H1 (cell line): Measurements from ENCODE around the gene SYNCRIP.

Experiments
- BRCA1 ChIP-seq: IDR thresholded peaks from 2 replicates; pipeline ENCODE4 v1.6.1; 2012; ENCODE audit warnings: low read depth, low read length, improper control_type of control experiment
- EP300 ChIP-seq, 2 experiments: IDR thresholded peaks; 1 replicate in 1 of 2; 2 replicates in 1 of 2; pipeline ENCODE4 v1.6.1; 2011 to 2012; ENCODE audit warnings: low read depth in 2 of 2, low read length in 2 of 2, mild to moderate bottlenecking in 2 of 2, borderline replicate concordance in 1 of 2, inconsistent platforms in 1 of 2, moderate library complexity in 1 of 2
- EZH2 ChIP-seq: fragments of 200-600 bp; sonication (generic); IDR thresholded peaks from 2 replicates; pipeline ENCODE4 v1.7.1; 2012; ENCODE audit warnings: low read depth, mild to moderate bottlenecking, moderate library complexity, low read length, inconsistent platforms; ENCODE audit not compliant: severe bottlenecking
- GABPA ChIP-seq: IDR thresholded peaks from 2 replicates; pipeline ENCODE4 v1.6.1; 2011; ENCODE audit warnings: mild to moderate bottlenecking, low read length, moderate library complexity, borderline replicate concordance; ENCODE audit not compliant: insufficient read depth
- NANOG ChIP-seq: IDR thresholded peaks from 2 replicates; pipeline ENCODE4 v1.6.1; 2011; ENCODE audit warnings: low read length, low read depth, mild to moderate bottlenecking, inconsistent platforms; ENCODE audit not compliant: insufficient read depth, poor library complexity, severe bottlenecking
- POLR2A ChIP-seq, 2 experiments: IDR thresholded peaks; 1 replicate in 1 of 2; 2 replicates in 1 of 2; pipeline ENCODE4 v1.6.1; 2011; ENCODE audit warnings: low read depth in 2 of 2, low read length in 2 of 2, mild to moderate bottlenecking in 2 of 2; ENCODE audit errors: control extremely low read depth in 1 of 2
- TAF1 ChIP-seq: IDR thresholded peaks from 2 replicates; pipeline ENCODE4 v1.6.1; 2011; ENCODE audit warnings: mild to moderate bottlenecking, low read depth, low read length
- TAF7 ChIP-seq: optimal IDR thresholded peaks from 2 replicates; pipeline ENCODE3; 2011; ENCODE audit warnings: low read depth, mild to moderate bottlenecking, inconsistent platforms, low read length, moderate library complexity, borderline replicate concordance

DNA sequence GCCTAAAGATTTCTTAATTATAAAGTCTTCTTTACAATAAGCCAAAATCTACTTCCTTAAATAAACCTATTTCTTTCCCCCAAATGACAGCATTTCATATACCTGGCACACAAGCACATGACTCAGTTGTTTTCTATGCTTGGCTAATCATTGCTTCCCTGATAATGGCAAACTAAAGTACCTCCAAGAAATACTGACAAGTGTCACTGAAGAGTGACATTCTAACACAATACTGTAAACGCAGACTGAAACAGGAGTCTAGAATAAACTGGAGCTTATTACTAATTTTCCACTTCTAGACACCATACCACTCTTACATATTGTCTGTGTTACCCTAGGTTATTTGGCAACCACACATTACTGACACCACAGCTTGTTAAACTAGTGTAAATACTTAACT is 14.3 kb downstream of the SYNCRIP start:
- TF ChIP-seq EZH2 (no peak), POLR2A (IDR thresholded peaks at IDR 0.05; ENCODE audit: control extremely low read depth in 1 of 2, low read depth in 2 of 2, low read length in 2 of 2) (no peak), EP300 (IDR thresholded peaks at IDR 0.05; ENCODE audit: borderline replicate concordance in 1 of 2, low read depth in 2 of 2, low read length in 2 of 2) (no peak), TAF1 (no peak), TAF7 (no peak), GABPA (no peak), BRCA1 (no peak), NANOG (no peak)
